SKM-1 (cell line): ENCODE data around the gene CDK14.

Experiments used
- DNase-seq: peaks from one replicate; lab custom pipeline; 2025; ENCODE audit not compliant: unreplicated experiment; lab: John Stamatoyannopoulos, UW

Gene CDK14

GRCh38 chr7:91239772-91240171 lies 643.7 kb downstream of the CDK14 start:
- DNase-seq: no peak

GRCh38 chr7:91240376-91240941 lies 644.3 kb downstream of the CDK14 start:
- DNase-seq: no peak

GRCh38 chr7:91242097-91242844 lies 646.1 kb downstream of the CDK14 start:
- DNase-seq: no peak

GRCh38 chr7:91243591-91244301 lies 647.6 kb downstream of the CDK14 start:
- no peak for DNase-seq

- DNase-seq: no peak
Observed at GRCh38 chr7:91247500-91247899, 651.4 kb downstream of the CDK14 start.

GRCh38 chr7:91248996-91249395 lies 652.9 kb downstream of the CDK14 start:
- no peak for DNase-seq

GRCh38 chr7:91249506-91250233 lies 653.5 kb downstream of the CDK14 start:
- DNase-seq: no peak

- DNase-seq: no peak
Observed at GRCh38 chr7:91250706-91251105, 654.6 kb downstream of the CDK14 start.

- DNase-seq: no peak
Observed at GRCh38 chr7:91251877-91252276, 655.8 kb downstream of the CDK14 start.
